Thoracic aorta (tissue), 2 donors: ENCODE results near the gene JAG2. TPM values are rescaled to one million over a fixed set of nuclear protein-coding genes. Genes with fewer than 3 reads are reported as not detected.
A peak's percentile ranks its signal among the peaks of the same experiment; 100 is the strongest.

Experiments
- ATAC-seq: fragments of 150-250 bp; one replicate; pipeline ENCODE4 v1.8.0; 2017; ENCODE audit warnings: low read depth; ENCODE audit not compliant: insufficient number of reproducible peaks, low FRiP score
- DNase-seq: peaks from one replicate; pipeline ENCODE4 v3.0.0-alpha.2; 2020; ENCODE audit warnings: low spot score
- H3K27ac ChIP-seq, 2 donors: fragments of 200-600 bp; sonication (generic); 1 replicate in 1 of 2; 2 replicates in 1 of 2; pipeline ENCODE4 v1.5.1; 2016; ENCODE audit warnings: mild to moderate bottlenecking in 2 of 2, moderate library complexity in 2 of 2
- H3K27me3 ChIP-seq: fragments of 200-600 bp; sonication (generic); replicated peaks from 2 replicates; pipeline ENCODE4 v1.6.0; 2016; ENCODE audit warnings: mild to moderate bottlenecking; ENCODE audit not compliant: insufficient read depth
- H3K36me3 ChIP-seq: fragments of 200-600 bp; sonication (generic); one replicate; pipeline ENCODE4 v1.5.1; 2016
- H3K4me1 ChIP-seq, 2 donors: fragments of 200-600 bp; sonication (generic); 1 replicate in 1 of 2; 2 replicates in 1 of 2; pipeline versions ENCODE4 v1.5.1 to v1.6.0; 2016; ENCODE audit warnings: low read depth in 2 of 2, mild to moderate bottlenecking in 1 of 2; ENCODE audit not compliant: control insufficient read depth in 1 of 2
- H3K4me3 ChIP-seq: fragments of 200-600 bp; sonication (generic); 2 replicates; pipeline ENCODE4 v1.5.1; 2016; ENCODE audit warnings: mild to moderate bottlenecking
- H3K9me3 ChIP-seq: fragments of 200-600 bp; sonication (generic); 2 replicates; pipeline ENCODE4 v1.5.1; 2016
- CTCF ChIP-seq: fragments of 200-600 bp; sonication (generic); IDR thresholded peaks from one replicate; pipeline ENCODE4 v1.5.1; 2019; ENCODE audit warnings: antibody characterized with exemption
- total RNA-seq, 2 donors: library from RNA; depleted of rRNA; stranded (reverse); fragments of >200 nt; gene quantifications; one replicate each; pipeline versions ENCODE4 v1.1.0 to v1.2.3, GENCODE V29; 2016

Gene JAG2
- total RNA-seq, 2 donors from 2014 or later, result 8.8 to 12.0 TPM

GRCh38 chr14:105203057-105203531, 34.5 kb upstream of the JAG2 start:
- DNase-seq, result peak; percentile 38
- peak; percentile 95 for TF ChIP-seq CTCF

GRCh38 chr14:105201925-105202513, 33.4 kb upstream of the JAG2 start:
- H3K27ac ChIP-seq, result no peak overlapping the region
- DNase-seq, result no peak
- no peaks in the 10 kb centered on the region for H3K9me3 ChIP-seq
- H3K4me1 ChIP-seq, result peaks cover 13 to 32% of the 10 kb centered on the region in 2 donors
- H3K27me3 ChIP-seq, result no peaks in the 10 kb centered on the region
- no peaks in the 10 kb centered on the region for H3K36me3 ChIP-seq
- TF ChIP-seq CTCF, result no peak
- ATAC-seq, result no peak
- no peak overlapping the region for H3K4me3 ChIP-seq

More at GRCh38 chr14:105203057-105203531, 34.5 kb upstream of the JAG2 start:
- H3K9me3 ChIP-seq, result no peaks in the 10 kb centered on the region
- H3K27me3 ChIP-seq, result no peaks in the 10 kb centered on the region
- ATAC-seq, result no peak
- peaks cover 13 to 32% of the 10 kb centered on the region in 2 donors for H3K4me1 ChIP-seq
- no peaks in the 10 kb centered on the region for H3K36me3 ChIP-seq
- no peak overlapping the region for H3K27ac ChIP-seq
- H3K4me3 ChIP-seq, result no peak overlapping the region

- DNase-seq (no peak), ATAC-seq (no peak)
- Histone ChIP-seq H3K27me3 (no peaks in the 10 kb centered on the region), H3K4me1 (peaks cover 17 to 36% of the 10 kb centered on the region in 2 donors), H3K27ac (no peak overlapping the region), H3K4me3 (no peak overlapping the region), H3K36me3 (no peaks in the 10 kb centered on the region), H3K9me3 (no peaks in the 10 kb centered on the region)
- TF ChIP-seq CTCF, result no peak
These were observed 32.8 kb upstream of the JAG2 start for GRCh38 chr14:105201156-105201924.

GRCh38 chr14:105200641-105201040, 32.1 kb upstream of the JAG2 start:
- H3K4me3 ChIP-seq, result no peak overlapping the region
- no peak overlapping the region for H3K27ac ChIP-seq
- H3K36me3 ChIP-seq, result no peaks in the 10 kb centered on the region
- H3K4me1 ChIP-seq, result peaks cover 18 to 38% of the 10 kb centered on the region in 2 donors
- no peak for TF ChIP-seq CTCF
- H3K27me3 ChIP-seq, result no peaks in the 10 kb centered on the region
- ATAC-seq (no peak), DNase-seq (no peak)
- no peaks in the 10 kb centered on the region for H3K9me3 ChIP-seq

- H3K4me3 ChIP-seq, result no peak overlapping the region
- no peak overlapping the region for H3K27ac ChIP-seq
- TF ChIP-seq CTCF, result no peak
- H3K36me3 ChIP-seq, result no peaks in the 10 kb centered on the region
- no peaks in the 10 kb centered on the region for H3K9me3 ChIP-seq
- H3K27me3 ChIP-seq, result peaks cover 3% of the 10 kb centered on the region
- no peak for ATAC-seq
- DNase-seq, result no peak
- peaks cover 14 to 32% of the 10 kb centered on the region in 2 donors for H3K4me1 ChIP-seq
These were observed 31.5 kb upstream of the JAG2 start for GRCh38 chr14:105200074-105200473.
